Breast epithelium (tissue), 4 donors: ENCODE results near the gene ARHGAP18. TPM values are rescaled to one million over a fixed set of nuclear protein-coding genes. Genes with fewer than 3 reads are reported as not detected.

Experiments used
- DNase-seq, 2 donors: peaks; one replicate each; pipeline ENCODE4 v3.0.0-alpha.2; 2019; ENCODE audit warnings: low spot score in 2 of 2
- H3K27ac ChIP-seq, 2 donors: fragments of 200-600 bp; sonication (generic) in 1 of 2; one replicate each; pipeline ENCODE4 v1.5.1; 2016 to 2019; ENCODE audit warnings: mild to moderate bottlenecking in 1 of 2
- H3K27me3 ChIP-seq, 2 donors: fragments of 200-600 bp; sonication (generic) in 1 of 2; one replicate each; pipeline versions ENCODE4 v1.5.1 to v1.6.0; 2017 to 2019; ENCODE audit warnings: control low read depth in 1 of 2, mild to moderate bottlenecking in 1 of 2
- H3K36me3 ChIP-seq: fragments of 200-600 bp; one replicate; pipeline ENCODE4 v1.5.1; 2019
- H3K4me1 ChIP-seq, 2 donors: fragments of 200-600 bp; sonication (generic); one replicate each; pipeline ENCODE4 v1.5.1; 2016 to 2019; ENCODE audit warnings: control low read depth in 1 of 2
- H3K4me3 ChIP-seq, 3 donors: fragments of 200-600 bp; sonication (generic); 1 replicate in 2 of 3; 2 replicates in 1 of 3; pipeline ENCODE4 v1.5.1; 2016 to 2019; ENCODE audit warnings: mild to moderate bottlenecking in 3 of 3, moderate library complexity in 2 of 3
- H3K9me3 ChIP-seq, 2 donors: fragments of 200-600 bp; sonication (generic) in 1 of 2; one replicate each; pipeline ENCODE4 v1.5.1; 2016 to 2019; ENCODE audit warnings: control low read depth in 1 of 2
- POLR2A ChIP-seq: fragments of 450-650 bp; IDR thresholded peaks from one replicate; pipeline ENCODE4 v1.6.1; 2016; ENCODE audit warnings: antibody characterized with exemption, mild to moderate bottlenecking, moderate library complexity
- POLR2AphosphoS5 ChIP-seq, 3 donors: sonication (generic); formaldehyde crosslinking; IDR thresholded peaks; one replicate each; pipeline ENCODE4 v1.6.1; 2017; ENCODE audit warnings: antibody characterized with exemption in 3 of 3
- intact Hi-C: fragments of 100-400 bp; cut with DNase I; formaldehyde crosslinking; loops from one replicate; pipeline ENCODE4 v1.15.1; 2023; ENCODE audit warnings: low total_unique reads
- total RNA-seq, 3 donors: library from RNA; depleted of rRNA; stranded (reverse); fragments of >200 nt; gene quantifications; one replicate each; pipeline ENCODE4 v1.1.0, GENCODE V29; 2016
- TF ChIP-seq, protein P1 (sequence below), 3 donors: fragments of 450-650 bp; IDR thresholded peaks; one replicate each; pipeline ENCODE4 v1.5.1; 2016 to 2017; ENCODE audit warnings: antibody characterized with exemption in 3 of 3, mild to moderate bottlenecking in 3 of 3, moderate library complexity in 3 of 3

Gene ARHGAP18
- total RNA-seq, 3 donors from 2014 or later: 14.7 to 28.7 (median 24.8) TPM

DNA sequence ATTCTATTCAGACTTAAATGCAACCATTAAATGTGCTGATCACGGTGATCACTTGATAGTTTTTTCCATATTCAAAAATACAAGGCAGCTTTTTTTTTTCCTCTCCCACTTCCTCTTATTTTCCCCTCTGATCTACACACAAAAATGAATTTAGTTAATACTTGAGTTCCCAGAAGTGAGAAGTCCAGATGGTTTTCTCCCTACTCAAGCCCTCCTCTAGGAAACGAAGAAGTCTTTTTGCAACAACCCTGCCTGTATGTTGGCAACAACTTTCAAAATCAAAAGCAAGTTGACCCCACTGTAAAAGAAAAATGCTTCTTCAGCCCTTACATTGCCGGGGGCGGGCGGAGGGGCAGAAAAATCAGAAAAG, 24.3 kb downstream of the ARHGAP18 start:
- peak overlapping the region in 2 of 3 donors; percentile 28 to 38 for H3K4me3 ChIP-seq
- H3K9me3 ChIP-seq: no peaks in the 10 kb centered on the region
- intact Hi-C loops: loop anchor here (10.0 kb wide), 1 partner anchor 1191 kb away; no protein-coding TSS in a partner anchor
- H3K27ac ChIP-seq: peak overlapping the region in 1 of 2 donors; percentile 40
- H3K36me3 ChIP-seq: no peaks in the 10 kb centered on the region
- DNase-seq: no peak
- H3K27me3 ChIP-seq: no peaks in the 10 kb centered on the region
- TF ChIP-seq POLR2A (no peak), POLR2AphosphoS5 (IDR thresholded peaks at IDR 0.05) (no peak)
- TF ChIP-seq, protein P1, sequence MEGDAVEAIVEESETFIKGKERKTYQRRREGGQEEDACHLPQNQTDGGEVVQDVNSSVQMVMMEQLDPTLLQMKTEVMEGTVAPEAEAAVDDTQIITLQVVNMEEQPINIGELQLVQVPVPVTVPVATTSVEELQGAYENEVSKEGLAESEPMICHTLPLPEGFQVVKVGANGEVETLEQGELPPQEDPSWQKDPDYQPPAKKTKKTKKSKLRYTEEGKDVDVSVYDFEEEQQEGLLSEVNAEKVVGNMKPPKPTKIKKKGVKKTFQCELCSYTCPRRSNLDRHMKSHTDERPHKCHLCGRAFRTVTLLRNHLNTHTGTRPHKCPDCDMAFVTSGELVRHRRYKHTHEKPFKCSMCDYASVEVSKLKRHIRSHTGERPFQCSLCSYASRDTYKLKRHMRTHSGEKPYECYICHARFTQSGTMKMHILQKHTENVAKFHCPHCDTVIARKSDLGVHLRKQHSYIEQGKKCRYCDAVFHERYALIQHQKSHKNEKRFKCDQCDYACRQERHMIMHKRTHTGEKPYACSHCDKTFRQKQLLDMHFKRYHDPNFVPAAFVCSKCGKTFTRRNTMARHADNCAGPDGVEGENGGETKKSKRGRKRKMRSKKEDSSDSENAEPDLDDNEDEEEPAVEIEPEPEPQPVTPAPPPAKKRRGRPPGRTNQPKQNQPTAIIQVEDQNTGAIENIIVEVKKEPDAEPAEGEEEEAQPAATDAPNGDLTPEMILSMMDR (IDR thresholded peaks at IDR 0.05): no peak
- peaks cover 0 to 18% of the 10 kb centered on the region in 2 donors for H3K4me1 ChIP-seq

DNA sequence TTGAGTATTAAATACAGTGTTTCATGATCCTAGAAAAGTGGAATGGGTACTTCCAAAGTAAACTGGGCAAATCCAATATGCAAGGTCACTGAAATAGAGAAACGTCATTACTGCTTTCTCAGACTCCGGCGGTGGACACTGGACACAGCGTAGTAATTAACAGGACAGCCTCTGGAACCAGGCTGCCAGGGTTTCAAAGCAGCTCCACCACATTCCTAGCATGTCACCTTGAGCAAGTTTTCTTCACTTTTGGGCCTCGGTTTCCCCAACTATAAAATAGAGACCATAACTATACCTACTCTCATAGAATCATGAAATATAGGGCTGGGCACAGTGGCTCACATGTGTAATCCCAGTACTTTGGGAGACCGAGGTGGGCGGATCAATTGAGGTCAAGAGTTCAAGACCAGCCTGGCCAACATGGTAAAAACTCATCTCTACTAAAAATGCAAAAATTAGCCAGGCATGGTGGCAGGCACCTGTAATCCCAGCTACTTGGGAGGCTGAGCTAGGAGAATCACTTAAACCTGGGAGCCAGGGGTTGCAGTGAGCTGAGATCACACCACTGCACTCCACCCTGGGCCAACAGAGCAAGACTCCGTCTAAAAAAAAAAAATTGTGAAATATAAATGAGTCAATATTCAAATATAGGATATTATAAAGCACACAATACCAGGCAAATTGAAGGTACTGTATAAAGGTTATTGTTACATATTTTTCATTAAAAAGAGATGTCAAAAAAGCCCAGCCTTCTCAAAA, 24.9 kb downstream of the ARHGAP18 start:
- no peak for DNase-seq
- H3K36me3 ChIP-seq: no peaks in the 10 kb centered on the region
- intact Hi-C loops: loop anchor here (10.0 kb wide), 1 partner anchor 1190 kb away; no protein-coding TSS in a partner anchor
- TF ChIP-seq, protein P1 (IDR thresholded peaks at IDR 0.05): no peak
- TF ChIP-seq POLR2AphosphoS5 (IDR thresholded peaks at IDR 0.05): no peak
- TF ChIP-seq POLR2A: no peak
- H3K4me1 ChIP-seq: peaks cover 0 to 18% of the 10 kb centered on the region in 2 donors
- no peaks in the 10 kb centered on the region for H3K9me3 ChIP-seq
- no peaks in the 10 kb centered on the region for H3K27me3 ChIP-seq
- H3K4me3 ChIP-seq: no peak overlapping the region
- peak overlapping the region; percentile 69 to 79 for H3K27ac ChIP-seq

GRCh38 chr6:129684323-129684884, 25.6 kb downstream of the ARHGAP18 start:
- intact Hi-C loops: loop anchor here (10.0 kb wide), 1 partner anchor 1190 kb away; no protein-coding TSS in a partner anchor
- peaks cover 0 to 13% of the 10 kb centered on the region in 2 donors for H3K4me1 ChIP-seq

GRCh38 chr6:129683601-129684322, 26.2 kb downstream of the ARHGAP18 start:
- Histone ChIP-seq H3K27ac (peak overlapping the region; percentile 69 to 79), H3K36me3 (no peaks in the 10 kb centered on the region), H3K4me1 (peaks cover 0 to 9% of the 10 kb centered on the region in 2 donors), H3K4me3 (no peak overlapping the region), H3K9me3 (no peaks in the 10 kb centered on the region), H3K27me3 (no peaks in the 10 kb centered on the region)
- DNase-seq: peak in 1 of 2 donors; percentile 66
- no peak for TF ChIP-seq POLR2A
- TF ChIP-seq POLR2AphosphoS5 (IDR thresholded peaks at IDR 0.05): peak in 1 of 3 donors; percentile 65
- intact Hi-C loops: loop anchor here (10.0 kb wide), 1 partner anchor 1189 kb away; no protein-coding TSS in a partner anchor

More at GRCh38 chr6:129684323-129684884, 25.6 kb downstream of the ARHGAP18 start:
- H3K36me3 ChIP-seq: no peaks in the 10 kb centered on the region
- TF ChIP-seq, protein P1 (IDR thresholded peaks at IDR 0.05): no peak
- TF ChIP-seq POLR2AphosphoS5 (IDR thresholded peaks at IDR 0.05) (no peak), POLR2A (no peak)
- H3K27me3 ChIP-seq: no peaks in the 10 kb centered on the region
- DNase-seq: no peak
- no peak overlapping the region for H3K4me3 ChIP-seq
- peak overlapping the region; percentile 69 to 79 for H3K27ac ChIP-seq
- H3K9me3 ChIP-seq: no peaks in the 10 kb centered on the region

GRCh38 chr6:129681913-129682205, 28.1 kb downstream of the ARHGAP18 start:
- intact Hi-C loops: loop anchor here (10.0 kb wide), 1 partner anchor 1187 kb away; no protein-coding TSS in a partner anchor
- Histone ChIP-seq H3K36me3 (no peaks in the 10 kb centered on the region), H3K27me3 (no peaks in the 10 kb centered on the region), H3K27ac (peak overlapping the region; percentile 79 to 90), H3K4me1 (peaks cover 0 to 9% of the 10 kb centered on the region in 2 donors), H3K9me3 (no peaks in the 10 kb centered on the region), H3K4me3 (no peak overlapping the region)
- TF ChIP-seq, protein P1 (IDR thresholded peaks at IDR 0.05): no peak
- no peak for TF ChIP-seq POLR2A
- TF ChIP-seq POLR2AphosphoS5 (IDR thresholded peaks at IDR 0.05): no peak
- DNase-seq: no peak
